OCI-LY7 (cell line): ENCODE data around the gene DVL1.

Experiments used
- CTCF ChIP-seq: fragments of 200-600 bp; sonication (generic); conservative IDR thresholded peaks from 2 replicates; pipeline ENCODE4 v1.5.1; 2014; ENCODE audit warnings: mild to moderate bottlenecking, antibody characterized with exemption, low read length, moderate library complexity, mixed read lengths
- EZH2phosphoT487 ChIP-seq: fragments of 200-600 bp; sonication (generic); IDR thresholded peaks from 2 replicates; pipeline ENCODE4 v1.6.1; 2018; ENCODE audit warnings: low read depth, borderline replicate concordance, mild to moderate bottlenecking, mixed run types, antibody characterized with exemption, low read length, moderate library complexity, mixed read lengths

DNA sequence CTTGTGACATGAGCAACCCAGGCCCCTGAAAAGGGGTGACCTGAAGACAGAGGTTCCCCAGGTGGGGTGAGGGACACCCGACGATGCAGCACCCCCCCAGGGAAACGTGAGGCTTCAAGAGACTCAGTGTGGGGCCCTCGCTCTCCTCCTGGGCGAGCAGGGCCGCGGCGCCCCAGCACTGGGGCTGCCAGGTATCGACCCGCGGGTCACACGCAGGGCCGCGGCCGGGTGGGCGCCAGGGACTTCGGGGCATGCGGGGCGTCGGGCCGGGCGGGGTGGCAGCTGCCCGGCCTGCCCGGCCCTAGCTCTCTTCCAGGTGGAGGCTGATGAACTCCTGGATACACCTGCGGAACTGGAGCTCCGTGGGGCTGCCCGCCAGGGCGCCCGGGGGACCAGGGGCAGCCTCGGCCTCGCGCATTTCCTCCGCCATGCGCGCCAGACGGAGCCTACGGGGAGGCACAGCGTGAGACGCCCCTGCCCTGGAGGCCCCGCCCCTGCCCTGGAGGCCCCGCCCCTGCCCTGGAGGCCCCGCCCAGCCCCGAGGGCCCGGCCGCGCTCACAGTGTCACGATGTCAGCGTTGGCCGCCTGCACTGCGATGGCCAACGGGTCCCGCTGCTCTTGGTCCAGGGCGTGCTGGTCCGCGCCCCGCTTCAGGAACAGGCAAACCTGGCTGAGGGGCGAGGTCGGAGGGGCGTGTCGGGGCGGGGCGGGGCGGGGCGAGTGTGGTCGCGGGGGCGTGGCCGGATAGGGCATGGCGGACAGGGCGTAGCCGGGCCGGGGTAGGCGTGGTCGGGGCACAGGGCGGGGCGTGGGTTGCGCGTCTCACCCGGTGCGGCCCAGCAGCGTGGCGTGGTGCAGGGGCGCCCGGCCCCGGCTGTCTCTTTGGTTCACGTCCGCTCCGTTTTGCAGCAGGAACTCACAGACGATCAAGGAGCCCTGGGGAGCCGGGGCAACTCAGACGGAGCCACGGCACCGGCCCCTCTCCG is 55.7 kb downstream of the DVL1 start:
- TF ChIP-seq CTCF (no peak), EZH2phosphoT487 (no peak)
